ENCODE measurements around the gene RPS19.
A peak's percentile ranks its signal among the peaks of the same experiment; 100 is the strongest.

RPS19 gene

GRCh38 chr19:41915776-41916414, 55.8 kb downstream of the RPS19 start:
- peak in 1 of 2 experiments; percentile 34 for DNase-seq

GRCh38 chr19:41917676-41918075, 57.6 kb downstream of the RPS19 start:
- DNase-seq: no peak

GRCh38 chr19:41918095-41918494, 58.0 kb downstream of the RPS19 start:
- DNase-seq: no peak

- no peak for DNase-seq
Observed at GRCh38 chr19:41918653-41919244, 58.7 kb downstream of the RPS19 start.

GRCh38 chr19:41919948-41920712, 60.1 kb downstream of the RPS19 start:
- DNase-seq: no peak

- DNase-seq: no peak
Observed at GRCh38 chr19:41920882-41921576, 61.0 kb downstream of the RPS19 start.

- no peak for DNase-seq
Observed at GRCh38 chr19:41921577-41922576, 61.8 kb downstream of the RPS19 start.

All from NCI-H526 (cell line).